GM23248 (cell line): ENCODE data around the gene CLDN10.

ENCODE experiments used
- EZH2 ChIP-seq: fragments of 200-600 bp; sonication (generic); IDR thresholded peaks from 2 replicates; pipeline ENCODE4 v1.6.1; 2018; ENCODE audit warnings: antibody characterized with exemption, mild to moderate bottlenecking; ENCODE audit not compliant: insufficient read depth, poor library complexity, severe bottlenecking
- EZH2phosphoT487 ChIP-seq: fragments of 200-600 bp; sonication (generic); IDR thresholded peaks from 2 replicates; pipeline ENCODE4 v1.6.1; 2018; ENCODE audit warnings: antibody characterized with exemption, moderate library complexity, mild to moderate bottlenecking, low read depth; ENCODE audit not compliant: insufficient read depth

DNA sequence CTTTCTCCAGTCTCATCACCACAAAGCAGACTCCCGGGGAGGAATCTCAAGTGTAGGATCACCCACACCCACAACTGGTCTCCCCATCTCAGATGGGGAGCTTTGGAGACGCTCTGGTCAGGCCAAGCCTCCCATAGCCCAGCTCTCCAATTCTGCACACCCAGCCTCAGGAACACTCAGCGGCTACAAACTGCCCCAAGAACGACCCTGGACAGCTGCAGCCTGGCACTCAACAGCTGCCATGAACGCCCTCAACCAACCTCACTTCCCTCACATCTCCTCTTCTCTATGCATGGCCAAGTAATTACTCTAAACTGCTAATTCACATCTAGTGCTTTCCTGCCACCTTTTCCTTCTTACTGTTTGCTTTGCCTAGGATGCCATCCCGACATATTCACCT, 49.4 kb downstream of the CLDN10 start:
- TF ChIP-seq EZH2phosphoT487: no peak
- TF ChIP-seq EZH2: no peak
